HG03039 (cell line): ENCODE data around the gene ODAD2.
A peak's percentile ranks its signal among the peaks of the same experiment; 100 is the strongest.
"Not testable (repeated sequence)": the region's sequence is repeated elsewhere in the genome, so short reads cannot be mapped to it uniquely, and the experiment has no call there.

ENCODE experiments used
- ATAC-seq: cut with Tn5 transposase; IDR thresholded peaks from one replicate; pipeline ENCODE4 v1.9.1; 2021; ENCODE audit warnings: mild to moderate bottlenecking, moderate library complexity; ENCODE audit not compliant: unreplicated experiment

The ODAD2 gene

GRCh38 chr10:27959093-27959715, 39.7 kb downstream of the ODAD2 start:
- no peak for ATAC-seq

GRCh38 chr10:27958383-27958782, 40.5 kb downstream of the ODAD2 start:
- peak; percentile 67 for ATAC-seq

- ATAC-seq, result no peak
These were observed 48.7 kb downstream of the ODAD2 start for GRCh38 chr10:27950242-27950564.

DNA sequence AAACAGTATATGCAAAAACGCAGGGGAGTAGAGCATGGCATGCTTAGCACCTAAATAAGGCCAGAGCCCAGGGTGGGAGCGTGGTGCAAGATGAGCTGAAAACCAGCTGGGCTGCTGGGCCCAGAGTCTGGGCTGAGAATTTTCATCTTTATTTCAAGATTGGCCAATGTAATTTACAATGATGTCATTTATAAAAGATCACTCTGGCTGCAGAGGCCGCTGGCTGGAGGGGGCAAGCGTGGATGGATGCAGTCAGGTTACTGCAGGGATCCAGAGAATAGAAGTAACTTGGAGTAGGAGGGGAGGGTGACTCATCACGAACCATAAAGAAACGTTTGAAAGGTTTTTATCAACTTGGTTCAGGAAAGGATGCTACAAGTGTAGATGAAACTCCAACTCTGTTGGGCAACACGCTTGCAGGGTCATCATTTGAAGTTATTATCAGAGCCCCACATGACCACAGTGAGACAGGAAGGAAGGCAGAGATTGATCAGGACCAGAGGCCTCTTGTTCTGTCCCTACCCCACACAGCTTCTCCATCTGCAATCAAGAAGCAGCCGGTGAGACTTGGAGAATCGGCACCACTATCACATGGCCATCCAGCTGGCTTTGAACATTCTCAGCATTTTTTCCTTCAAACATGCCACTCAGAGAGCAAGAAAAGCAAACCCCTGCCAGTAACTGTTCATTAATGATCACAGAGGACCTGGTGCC, 49.2 kb downstream of the ODAD2 start:
- ATAC-seq, result no peak

GRCh38 chr10:27948186-27948585, 50.7 kb downstream of the ODAD2 start:
- ATAC-seq, result no peak

DNA sequence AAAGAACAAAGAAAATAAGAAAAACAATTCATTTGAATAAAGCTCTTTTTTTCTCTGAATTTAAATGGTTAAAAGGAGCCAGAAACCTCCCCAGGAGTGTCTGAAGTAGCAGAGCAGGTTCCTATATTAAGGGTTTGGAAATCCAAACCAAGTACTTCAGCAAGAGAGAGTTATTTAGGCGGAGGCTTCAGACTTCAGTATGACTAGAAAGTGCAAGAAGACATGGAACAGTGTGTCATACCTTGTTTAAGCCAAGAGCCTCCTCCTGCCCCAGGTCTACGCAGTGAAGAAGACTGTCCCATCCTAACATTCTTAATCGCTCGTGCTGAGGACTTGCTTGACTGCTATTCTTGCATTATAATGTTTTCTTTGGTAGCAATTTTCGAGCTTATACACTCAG, 51.3 kb downstream of the ODAD2 start:
- ATAC-seq, result no peak

DNA sequence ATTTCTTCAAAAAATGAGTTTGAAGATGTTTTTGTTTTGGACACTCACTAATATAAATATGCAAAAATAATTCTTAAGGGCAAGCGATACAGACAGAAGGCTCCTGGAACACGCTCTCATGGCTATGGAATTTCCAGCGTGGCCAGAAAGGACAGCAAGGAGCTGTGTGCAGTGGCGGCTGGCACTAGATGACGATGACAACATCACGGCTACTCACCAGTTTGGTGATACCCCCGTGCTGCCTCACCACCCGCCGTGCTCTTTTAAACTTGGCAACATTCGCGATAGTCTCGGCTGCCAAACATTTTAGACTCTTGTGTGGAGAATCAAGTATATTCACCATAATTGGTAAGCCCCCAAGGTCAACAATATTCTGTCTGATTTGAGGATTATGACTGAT, 54.9 kb downstream of the ODAD2 start:
- no peak for ATAC-seq

DNA sequence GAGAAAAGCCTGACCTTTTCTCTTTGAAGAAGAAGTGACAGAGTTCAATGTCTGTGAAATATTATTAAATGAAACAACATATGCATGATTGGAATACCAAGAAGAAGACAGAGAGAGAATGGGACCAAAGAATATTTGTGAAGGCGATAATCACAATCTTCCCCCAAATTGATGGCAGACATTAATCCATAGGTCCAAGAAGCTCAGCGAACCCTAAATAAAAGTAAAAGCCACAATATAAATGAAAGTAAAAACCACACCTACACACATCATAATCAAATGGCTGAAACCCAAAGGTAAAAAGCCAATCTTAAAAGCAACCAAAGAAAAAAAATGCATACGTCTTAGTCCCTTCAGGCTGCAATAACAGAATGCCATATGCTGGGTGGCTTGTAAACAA, 84.0 kb downstream of the ODAD2 start:
- no peak for ATAC-seq

GRCh38 chr10:27912231-27912630, 86.6 kb downstream of the ODAD2 start:
- ATAC-seq, result no peak

GRCh38 chr10:27911539-27911938, 87.3 kb downstream of the ODAD2 start:
- ATAC-seq, result no peak

GRCh38 chr10:27911011-27911410, 87.9 kb downstream of the ODAD2 start:
- no peak for ATAC-seq

DNA sequence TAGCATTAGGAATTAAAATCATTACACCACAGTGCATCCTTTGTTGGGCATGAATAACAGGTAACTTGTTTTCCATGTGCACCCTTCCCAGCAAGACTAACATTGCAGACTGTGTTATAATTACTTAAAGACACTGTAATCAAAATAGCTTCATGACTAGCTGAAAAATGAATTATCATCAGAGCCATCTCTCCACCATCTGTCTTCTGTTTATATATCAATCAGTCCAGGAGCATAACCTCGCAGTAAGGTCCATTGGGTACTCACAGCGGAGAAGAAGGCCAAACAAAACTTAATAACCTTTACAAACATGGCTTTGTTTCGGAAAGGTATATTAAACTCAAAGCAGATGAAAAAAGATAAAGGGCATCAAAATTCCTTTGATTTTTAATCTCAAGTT, 90.6 kb downstream of the ODAD2 start:
- no peak for ATAC-seq

GRCh38 chr10:27899485-27899884, 99.4 kb downstream of the ODAD2 start:
- ATAC-seq, result not testable (repeated sequence)

- ATAC-seq, result no peak
These were observed 99.8 kb downstream of the ODAD2 start for GRCh38 chr10:27899058-27899457.

- no peak for ATAC-seq
These were observed 105.4 kb downstream of the ODAD2 start for GRCh38 chr10:27893358-27893954.

- no peak for ATAC-seq
These were observed 107.9 kb downstream of the ODAD2 start for GRCh38 chr10:27890971-27891370.

- no peak for ATAC-seq
These were observed 109.4 kb downstream of the ODAD2 start for GRCh38 chr10:27889518-27889917.

DNA sequence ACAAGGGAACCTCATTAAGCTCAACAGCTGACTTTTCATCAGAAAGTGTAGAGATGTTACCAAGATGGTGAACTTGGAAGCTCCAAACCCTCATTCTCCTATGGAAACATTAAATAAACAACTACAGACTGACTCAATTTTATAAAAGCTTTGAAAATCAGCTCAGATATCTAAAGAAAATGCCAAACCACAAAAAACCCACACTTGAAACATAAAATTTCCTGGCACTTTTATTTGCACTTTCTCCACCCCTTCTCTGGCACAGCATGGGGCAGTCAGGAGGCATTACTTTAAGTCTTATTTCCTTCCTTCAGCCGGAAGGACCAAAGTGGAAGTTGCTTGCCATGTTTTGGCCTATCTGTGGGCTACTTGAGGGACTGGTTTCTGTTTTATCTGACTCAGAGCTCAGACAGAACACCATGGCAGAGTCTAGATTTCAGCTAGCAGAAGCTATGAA, 114.7 kb downstream of the ODAD2 start:
- no peak for ATAC-seq

GRCh38 chr10:27878281-27878680, 120.6 kb downstream of the ODAD2 start:
- ATAC-seq, result no peak

DNA sequence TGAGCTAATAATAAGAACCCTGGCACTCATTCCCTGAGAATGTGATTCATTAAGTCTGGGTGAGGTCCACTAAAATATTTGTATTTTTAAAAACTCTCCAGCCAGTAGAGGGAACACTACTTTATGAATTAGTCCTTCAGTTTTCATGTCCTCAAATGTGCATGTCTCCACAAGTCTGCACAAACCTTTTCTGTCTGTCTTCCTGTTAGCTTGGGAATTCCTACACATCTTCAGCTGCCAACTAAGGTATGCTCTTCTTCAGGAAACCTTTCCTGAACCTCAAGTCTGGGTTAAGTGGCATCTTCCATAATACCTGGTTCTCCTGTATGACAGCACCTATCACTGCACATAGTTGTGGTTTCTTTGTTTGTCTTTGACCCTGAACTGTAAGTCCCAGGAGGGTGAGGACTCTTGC, 133.7 kb downstream of the ODAD2 start:
- no peak for ATAC-seq

- no peak for ATAC-seq
These were observed 137.1 kb downstream of the ODAD2 start for GRCh38 chr10:27861781-27862180.

GRCh38 chr10:27857616-27858015, 141.3 kb downstream of the ODAD2 start:
- ATAC-seq, result no peak
